AG09319 (cell line): ENCODE measurements around the gene SUCO.

Source experiments
- DNase-seq: peaks from one replicate; pipeline ENCODE4 v3.0.0-alpha.2; 2010; ENCODE audit warnings: low read depth; ENCODE audit errors: extremely low read depth
- CTCF ChIP-seq: IDR thresholded peaks from 2 replicates; pipeline ENCODE4 v1.5.1; 2011; ENCODE audit warnings: low read depth, mild to moderate bottlenecking, inconsistent platforms, low read length, moderate library complexity

SUCO gene, protein sequence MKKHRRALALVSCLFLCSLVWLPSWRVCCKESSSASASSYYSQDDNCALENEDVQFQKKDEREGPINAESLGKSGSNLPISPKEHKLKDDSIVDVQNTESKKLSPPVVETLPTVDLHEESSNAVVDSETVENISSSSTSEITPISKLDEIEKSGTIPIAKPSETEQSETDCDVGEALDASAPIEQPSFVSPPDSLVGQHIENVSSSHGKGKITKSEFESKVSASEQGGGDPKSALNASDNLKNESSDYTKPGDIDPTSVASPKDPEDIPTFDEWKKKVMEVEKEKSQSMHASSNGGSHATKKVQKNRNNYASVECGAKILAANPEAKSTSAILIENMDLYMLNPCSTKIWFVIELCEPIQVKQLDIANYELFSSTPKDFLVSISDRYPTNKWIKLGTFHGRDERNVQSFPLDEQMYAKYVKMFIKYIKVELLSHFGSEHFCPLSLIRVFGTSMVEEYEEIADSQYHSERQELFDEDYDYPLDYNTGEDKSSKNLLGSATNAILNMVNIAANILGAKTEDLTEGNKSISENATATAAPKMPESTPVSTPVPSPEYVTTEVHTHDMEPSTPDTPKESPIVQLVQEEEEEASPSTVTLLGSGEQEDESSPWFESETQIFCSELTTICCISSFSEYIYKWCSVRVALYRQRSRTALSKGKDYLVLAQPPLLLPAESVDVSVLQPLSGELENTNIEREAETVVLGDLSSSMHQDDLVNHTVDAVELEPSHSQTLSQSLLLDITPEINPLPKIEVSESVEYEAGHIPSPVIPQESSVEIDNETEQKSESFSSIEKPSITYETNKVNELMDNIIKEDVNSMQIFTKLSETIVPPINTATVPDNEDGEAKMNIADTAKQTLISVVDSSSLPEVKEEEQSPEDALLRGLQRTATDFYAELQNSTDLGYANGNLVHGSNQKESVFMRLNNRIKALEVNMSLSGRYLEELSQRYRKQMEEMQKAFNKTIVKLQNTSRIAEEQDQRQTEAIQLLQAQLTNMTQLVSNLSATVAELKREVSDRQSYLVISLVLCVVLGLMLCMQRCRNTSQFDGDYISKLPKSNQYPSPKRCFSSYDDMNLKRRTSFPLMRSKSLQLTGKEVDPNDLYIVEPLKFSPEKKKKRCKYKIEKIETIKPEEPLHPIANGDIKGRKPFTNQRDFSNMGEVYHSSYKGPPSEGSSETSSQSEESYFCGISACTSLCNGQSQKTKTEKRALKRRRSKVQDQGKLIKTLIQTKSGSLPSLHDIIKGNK (N-terminal part only)

GRCh38 chr1:172532700-172533512 is at the start of gene SUCO:
SUCO (plus strand) TSS chr1:172533150; CDS start chr1:172533436, 286 bp downstream.
- no peak; the same call in 1 of the 2 replicates for TF ChIP-seq CTCF
- peak; percentile 99 for DNase-seq

GRCh38 chr1:172483448-172483847 is 49.5 kb upstream of the SUCO start:
- DNase-seq: no peak
- no peak for TF ChIP-seq CTCF

DNA sequence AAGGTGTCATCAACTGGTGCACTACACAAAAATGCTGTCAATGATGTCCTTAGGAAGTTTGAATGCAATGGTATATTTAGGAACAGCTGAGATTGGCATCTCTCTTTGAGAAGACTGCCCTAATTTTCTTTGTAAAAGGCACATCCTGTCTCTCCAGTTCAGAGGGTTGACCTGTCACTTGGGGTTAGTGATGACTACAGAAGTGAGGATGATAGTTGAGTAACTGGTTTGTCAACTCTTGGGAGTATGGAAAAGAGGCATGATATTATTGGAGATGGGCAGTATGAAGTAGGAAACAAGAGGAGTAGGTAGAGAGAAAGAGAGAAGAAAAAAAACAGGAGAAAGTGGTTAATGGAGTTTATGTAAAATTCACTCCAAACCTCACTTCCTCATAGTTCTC is 48.7 kb upstream of the SUCO start:
- DNase-seq: no peak
- no peak for TF ChIP-seq CTCF

DNA sequence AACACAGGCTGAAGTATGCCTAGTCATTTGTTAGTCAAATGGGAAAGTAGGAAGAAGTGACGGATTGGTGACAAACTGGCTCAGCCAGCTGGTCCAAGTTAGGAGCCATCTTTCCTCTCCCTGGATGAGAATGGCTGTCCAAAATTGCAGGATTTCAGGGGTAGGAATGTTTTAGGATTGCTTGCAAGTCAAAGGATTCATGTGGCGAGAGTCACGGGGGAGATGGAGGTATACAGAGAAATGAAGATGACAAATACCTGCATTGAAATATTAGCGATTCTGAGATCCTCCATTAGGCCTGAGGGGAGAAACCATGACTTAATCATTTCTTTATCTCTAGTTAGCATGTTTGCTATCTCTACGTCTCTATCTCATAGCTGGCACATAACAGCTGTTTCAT is 47.3 kb upstream of the SUCO start:
- TF ChIP-seq CTCF: no peak
- DNase-seq: no peak

DNA sequence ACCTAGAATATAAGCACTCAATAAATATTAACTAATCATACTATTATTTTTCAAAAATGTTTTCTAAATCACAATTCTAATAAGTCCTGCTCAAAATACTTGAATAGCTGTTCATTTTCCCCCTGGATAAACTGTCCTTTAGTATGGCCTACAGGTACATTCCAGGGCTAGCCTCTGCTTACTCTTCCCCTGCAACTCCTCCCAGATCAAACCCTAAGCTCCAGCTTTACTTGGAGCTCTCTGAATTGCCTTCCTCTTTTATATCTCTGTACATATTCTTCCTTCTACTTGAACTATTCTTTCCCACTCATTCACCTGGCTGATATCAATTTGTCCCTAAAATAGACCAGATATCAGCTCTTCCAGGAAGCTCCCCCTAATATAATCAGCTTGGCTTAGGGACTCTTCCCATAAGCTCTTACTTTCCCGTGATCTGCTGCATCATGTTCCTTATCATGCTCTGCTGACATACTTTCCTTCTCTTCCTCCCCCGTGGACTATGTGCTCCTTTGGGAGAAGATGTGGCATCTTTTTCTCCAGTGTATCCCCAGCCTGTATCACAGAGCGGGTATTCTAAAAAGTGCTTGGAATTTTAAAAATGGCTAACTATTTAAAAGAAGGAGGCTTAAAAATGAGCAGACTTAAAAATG is 46.0 kb upstream of the SUCO start:
- DNase-seq: no peak
- no peak for TF ChIP-seq CTCF

DNA sequence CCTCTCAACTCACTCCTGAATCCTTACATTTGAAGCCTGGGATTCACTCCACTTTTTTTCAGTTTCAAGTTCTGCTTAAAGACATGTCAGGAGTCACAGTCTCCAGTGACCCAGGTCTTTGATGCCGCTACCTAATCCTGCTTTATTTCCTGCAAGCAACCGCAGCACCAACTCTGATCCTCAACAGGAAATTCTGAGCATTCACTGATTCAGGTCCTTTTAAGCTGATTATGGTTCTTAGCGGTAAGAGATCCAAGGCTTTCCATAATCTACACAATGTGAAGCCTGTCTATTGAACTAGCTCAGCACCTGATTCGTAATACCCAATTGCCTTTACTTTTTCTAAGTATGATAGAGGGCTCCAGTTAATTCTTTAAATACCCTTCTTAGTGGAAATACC is 45.4 kb upstream of the SUCO start:
- no peak for DNase-seq
- no peak for TF ChIP-seq CTCF
